GM21717 (cell line): ENCODE results near the gene PLAC1.

Source experiments
- ATAC-seq: cut with Tn5 transposase; IDR thresholded peaks from one replicate; pipeline ENCODE4 v1.9.1; 2021; ENCODE audit warnings: mild to moderate bottlenecking, moderate library complexity; ENCODE audit not compliant: unreplicated experiment

PLAC1 gene

DNA sequence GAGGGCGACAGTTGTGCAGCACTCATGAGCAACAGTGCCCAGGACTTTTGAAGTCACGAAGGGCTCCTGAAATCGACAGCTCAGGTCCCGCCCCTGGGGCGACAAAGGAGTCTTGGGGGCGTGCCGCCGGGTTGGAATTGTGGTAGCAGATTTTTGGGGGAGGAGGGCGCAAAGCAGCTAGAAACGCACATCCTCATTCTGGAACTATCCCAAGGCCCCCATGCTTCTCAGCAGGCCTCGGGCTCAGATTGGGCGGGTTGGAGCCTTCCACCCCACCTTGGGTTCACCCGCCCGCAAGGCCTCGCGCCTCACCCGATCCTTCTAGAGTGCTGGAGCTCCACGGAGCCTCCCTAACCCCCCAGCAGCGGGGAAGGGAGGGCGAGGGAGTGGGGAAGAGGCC, 112.8 kb downstream of the PLAC1 start:
- ATAC-seq = no peak

DNA sequence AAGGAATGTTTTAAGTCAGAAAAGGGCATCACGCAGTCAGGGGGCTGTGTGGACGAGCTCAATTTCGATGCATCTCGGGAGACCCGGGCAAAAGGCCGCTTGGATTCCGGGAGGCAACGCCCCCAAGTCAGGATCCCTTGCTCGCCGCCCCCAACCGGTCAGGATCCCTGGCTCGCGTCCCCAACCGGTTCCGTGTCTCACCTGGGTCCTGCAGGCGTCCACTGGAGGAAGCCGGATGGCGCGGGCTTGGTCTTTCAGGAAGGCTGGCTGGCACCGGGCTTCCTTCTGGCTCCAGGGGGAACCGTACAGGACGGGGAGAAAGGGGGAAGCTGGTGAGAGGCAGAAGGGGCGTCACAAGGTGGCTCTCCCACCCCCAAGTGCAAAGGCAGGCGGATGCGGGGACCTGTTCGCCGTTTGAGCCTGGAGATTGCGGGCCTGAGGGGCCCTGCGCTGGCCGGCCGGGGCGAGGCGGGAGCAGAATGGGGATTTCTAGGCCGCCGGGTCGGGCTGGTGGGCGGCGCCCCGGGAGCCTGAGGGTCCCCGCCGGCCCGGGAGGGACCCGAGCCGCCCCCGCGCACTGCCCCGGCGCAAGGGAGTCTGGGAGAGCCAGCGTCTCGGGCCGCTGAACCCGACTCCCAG, 113.6 kb downstream of the PLAC1 start:
- no peak for ATAC-seq

DNA sequence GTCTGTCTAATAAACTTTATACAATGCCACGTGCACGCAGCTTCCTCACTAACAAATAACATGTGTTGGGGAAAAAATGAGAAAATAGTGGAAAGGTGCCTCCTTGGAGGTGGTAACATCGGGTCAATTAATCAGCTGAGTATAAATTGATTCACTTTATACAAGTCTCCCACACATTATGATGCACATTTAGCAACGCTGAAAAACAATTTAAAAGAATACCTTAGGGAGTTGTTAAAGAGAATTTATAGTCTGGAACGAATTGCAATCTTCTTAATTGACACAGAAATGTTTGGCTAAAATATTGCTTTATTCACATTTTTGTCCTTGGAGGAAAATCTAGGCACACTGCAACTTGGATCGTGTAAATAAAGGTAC, 114.1 kb downstream of the PLAC1 start:
- ATAC-seq = no peak

DNA sequence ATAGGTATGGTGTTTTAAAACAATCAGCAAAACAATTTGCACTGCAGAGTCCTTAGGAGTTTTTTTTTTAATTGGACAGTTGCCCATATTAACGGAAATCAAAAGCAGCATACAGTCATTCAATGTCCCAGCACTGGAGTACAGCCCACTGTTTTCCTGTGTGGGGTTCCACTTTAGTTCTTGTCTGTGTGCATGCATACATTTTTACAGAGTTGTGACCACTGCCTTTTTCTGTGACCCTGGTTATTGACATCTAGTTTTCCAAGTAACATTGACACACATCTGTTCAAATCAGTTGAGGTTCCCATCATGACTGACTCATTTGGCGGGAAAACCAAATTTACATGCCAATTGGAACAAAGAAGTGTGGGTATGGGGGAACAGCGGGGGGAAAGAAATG, 115.0 kb downstream of the PLAC1 start:
- ATAC-seq = no peak

DNA sequence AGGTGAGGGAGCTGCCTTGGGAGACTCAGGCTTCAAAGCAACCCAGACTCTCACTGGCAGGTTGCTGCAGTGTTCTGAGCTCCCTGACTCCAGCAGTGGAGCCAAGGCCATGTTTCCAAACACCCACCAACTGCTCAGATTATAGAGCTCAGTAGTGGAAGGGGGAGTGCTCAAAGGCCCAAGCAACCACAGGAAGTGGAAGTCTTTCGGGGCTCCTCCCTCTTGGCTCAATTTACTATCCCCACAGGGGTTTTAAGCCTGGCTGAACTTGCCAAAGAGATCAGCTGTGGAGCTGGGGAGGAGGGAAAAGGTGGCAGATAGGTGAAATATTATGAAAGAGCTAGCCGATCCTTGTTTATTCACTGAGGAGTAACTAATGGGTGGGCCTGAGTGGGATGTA, 115.8 kb downstream of the PLAC1 start:
- ATAC-seq = no peak

DNA sequence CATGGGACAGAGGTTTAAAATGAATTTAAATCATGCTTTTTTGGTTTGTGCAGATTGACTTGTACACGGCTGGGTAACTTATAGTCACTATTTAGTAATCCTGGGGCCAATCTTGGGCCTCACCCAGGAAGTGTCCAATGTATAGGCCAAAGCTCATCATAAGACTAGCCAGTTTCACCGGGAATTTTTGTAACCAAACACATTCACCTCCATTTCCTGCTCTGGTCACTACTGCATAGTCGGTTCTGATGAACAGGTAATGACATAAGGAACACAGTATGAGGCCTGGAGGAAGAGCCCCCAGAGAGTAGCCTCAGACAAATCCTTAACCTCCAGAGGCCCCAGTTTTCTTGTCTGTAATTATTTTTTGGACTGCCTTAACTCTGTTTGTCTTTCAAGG, 116.4 kb downstream of the PLAC1 start:
- no peak for ATAC-seq

DNA sequence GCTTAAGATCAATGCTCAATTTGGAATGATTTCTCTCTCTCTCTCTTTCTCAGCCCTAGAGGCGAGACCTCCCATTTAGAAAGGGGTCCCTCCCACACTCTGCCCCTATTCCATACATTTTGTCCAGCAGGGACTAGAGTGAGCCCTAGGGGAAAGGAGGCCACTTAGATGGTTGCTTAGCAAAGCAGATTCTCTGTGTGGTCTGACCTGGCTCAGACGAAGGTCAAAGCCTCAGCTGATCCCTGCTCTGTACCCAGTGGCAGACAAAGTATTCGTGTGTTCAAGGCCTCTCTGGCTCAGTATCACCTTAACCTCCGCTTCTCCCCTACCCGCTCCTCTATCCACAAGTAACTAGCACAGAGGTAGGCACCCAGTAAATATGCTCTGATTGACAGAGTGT, 120.0 kb downstream of the PLAC1 start:
- no peak for ATAC-seq

DNA sequence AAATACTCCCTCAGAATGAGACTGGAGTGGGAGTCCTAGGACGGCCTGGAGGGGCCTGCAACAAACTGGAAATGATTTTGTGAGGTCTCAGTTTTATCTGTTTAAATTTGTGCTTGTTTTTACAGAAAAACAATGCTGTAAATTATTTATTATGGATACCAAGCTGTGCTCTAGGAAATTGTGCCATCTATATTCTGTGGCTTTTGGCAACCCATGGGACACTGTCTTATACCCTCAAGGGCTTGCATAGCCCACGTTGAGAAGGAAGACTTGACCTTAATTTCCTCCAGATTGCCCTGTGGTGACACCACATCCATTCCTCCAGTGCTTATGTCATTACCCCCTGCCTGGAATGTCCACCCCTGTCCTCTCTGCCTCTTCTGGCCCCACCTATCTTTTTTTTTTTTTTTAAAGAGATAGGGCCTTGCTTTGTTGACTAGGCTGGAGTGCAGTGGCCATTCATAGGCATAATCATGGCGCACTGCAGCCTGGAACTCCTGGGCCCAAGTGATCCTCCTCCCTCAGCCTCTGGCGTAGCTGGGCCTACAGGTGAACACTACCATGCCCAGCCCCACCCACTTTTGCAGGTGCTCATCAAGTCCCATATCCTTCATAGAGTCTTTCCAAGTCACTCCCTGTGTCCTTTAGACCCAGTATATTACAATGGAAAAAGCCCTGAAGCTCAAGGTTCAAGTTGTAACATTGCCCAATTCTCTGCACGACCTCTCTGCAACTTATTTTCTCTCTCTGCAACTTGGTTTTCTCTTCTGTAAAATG, 120.9 kb downstream of the PLAC1 start:
- ATAC-seq = no peak

DNA sequence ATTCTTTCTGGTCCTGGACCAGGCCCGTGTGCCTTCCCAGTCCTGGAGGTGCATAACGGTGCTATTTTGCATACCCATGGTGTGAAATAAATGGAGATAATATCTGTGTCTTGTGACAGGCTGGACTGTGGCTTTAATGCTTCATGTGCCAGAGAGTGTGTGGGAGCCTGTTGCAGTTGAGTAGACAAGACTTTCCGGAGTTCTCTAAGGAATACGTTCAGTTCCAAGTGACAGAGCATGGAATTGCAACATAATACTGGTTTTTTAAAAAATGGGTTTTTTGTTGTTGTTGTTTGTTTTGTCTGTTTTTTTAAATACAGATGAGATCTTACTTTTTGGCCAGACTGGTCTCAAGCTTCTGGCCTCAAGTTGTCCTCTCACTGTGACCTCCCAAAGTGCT, 124.3 kb downstream of the PLAC1 start:
- no peak for ATAC-seq

DNA sequence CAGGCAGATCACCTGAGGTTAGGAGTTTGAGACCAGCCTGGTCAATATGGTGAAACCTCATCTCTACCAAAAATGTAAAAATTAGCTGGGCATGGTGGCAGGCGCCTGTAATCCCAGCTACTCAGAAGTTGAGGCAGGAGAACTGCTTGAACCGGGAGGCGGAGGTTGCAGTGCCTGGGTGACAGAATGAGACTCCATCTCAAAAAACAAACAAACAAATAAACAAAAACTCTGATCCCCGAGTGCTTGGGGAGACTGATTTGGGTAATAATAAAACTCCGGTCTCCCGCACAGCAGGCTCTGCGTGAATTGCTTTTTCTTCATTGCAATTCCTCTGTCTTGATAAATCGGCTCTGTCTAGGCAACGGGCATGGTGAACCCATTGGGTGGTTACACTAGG, 124.9 kb downstream of the PLAC1 start:
- ATAC-seq = no peak

DNA sequence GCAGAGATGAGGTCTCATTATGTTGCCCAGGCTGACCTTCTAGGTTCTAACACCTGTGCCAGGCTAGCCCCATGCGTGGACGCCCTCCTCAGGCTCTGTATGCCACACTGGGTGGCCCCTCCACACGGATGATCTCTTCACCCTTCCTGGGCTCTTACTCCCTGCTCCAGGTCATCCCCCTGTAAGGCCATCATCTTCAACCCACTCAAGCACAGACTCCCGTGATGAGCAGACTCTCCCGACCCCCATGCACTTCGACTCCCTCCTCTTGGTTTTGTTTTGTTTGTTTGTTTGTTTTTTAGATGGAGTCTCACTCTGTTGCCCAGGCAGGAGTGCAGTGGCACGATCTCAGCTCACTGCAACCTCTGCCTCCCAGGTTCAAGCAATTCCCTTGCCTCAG, 127.4 kb downstream of the PLAC1 start:
- no peak for ATAC-seq

DNA sequence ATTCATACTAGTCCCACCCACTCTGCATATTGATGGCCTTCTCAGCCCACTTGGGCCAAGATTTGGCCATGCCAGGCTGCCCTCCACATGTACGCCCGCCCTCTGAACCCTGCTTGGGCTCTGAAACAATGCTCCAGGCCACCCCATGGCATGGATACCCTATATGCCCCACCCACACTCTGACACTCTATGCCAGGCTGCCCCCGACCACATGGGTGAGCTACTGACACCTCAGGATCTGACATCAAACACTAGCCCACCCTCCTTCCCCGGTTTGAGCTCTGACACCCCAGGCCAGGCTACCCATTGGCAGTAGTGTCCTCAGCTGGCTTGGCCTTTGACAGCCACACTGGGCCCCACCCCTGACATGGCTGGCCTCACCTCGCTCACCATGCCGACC, 128.8 kb downstream of the PLAC1 start:
- no peak for ATAC-seq

DNA sequence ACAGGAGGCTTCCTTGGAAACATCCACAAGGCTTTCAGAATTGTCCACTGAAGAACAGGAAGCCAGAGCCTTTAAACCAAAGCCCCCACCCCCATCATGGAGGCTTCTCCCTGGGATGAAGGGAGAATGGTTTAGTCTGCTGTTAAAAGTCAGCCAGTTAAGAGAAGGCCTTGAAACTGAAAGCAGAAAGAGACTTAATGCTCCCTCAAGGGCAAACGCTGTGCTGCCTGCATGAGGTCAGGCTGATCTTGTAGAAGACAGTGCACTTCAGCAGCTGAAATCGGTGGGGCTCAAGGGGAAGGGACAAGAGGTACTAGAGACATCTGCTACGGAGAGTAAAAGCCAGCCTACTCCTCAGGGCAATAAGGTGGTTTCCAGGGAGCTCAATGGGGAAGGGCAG, 129.3 kb downstream of the PLAC1 start:
- ATAC-seq = no peak

DNA sequence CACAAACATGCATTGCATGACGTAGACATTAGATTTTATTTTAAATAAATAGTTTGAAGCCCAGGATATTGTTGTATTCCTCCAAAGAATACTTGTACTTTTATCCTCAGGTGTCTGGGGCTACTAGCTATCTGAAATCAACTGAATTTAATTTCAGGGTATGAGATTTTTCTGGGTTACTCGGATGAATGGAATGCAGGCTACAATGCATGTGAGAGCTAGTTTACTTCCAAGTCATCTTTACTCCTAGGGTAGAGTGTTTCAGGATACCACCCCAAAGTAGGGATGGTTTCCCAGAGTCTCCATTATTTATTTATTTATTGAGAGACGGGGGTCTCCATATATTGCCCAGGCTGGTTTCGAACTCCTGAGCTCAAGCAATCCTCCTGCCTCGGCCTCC, 131.9 kb downstream of the PLAC1 start:
- ATAC-seq = no peak

DNA sequence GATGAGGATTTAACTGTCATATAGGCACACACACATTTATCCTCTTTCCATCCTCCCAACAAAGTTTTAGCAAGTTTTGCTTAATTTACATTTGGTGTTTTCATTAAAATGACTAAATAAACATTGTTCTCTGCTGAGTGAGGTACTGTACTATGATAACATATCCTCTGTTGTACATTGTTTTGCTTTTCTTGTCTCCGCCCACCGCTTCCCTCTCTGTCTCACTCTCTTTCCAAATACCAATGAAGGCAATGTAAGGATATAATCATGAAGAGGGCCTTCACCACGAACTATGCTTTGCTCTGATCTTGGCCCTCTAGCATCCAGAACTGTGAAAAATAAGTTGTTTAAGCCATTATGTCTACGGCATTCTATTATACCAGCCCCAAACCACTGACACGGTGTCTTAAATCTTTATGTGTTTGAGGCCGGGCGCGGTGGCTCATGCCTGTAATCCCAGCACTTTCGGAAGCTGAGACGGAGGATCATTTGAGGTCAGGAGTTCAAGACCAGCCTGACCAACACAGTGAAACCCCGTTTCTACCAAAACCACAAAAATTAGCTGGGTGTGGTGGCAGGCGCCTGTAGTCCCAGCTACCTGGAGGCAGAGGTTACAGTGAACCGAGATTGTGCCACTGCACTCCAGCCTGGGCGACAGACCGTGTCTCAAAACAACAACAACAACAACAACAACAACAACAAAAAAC, 133.0 kb downstream of the PLAC1 start:
- no peak for ATAC-seq

DNA sequence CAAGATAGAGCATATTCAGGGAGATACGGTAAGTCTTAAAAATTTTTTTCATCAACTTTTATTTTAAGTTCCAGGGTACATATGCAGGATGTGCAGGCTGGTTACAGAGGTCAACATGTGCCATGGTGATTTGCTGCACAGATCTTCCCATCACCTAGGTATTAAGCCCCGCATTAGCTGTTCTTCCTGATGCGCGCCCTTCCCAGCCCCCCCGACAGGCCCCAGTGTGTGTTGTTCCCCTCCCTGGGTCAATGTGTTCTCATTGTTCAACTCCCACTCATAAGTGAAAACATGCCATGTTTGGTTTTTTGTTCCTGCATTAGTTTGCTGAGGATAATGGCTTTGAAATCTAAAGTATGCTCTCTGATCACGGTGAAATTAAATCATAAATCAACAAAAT, 134.1 kb downstream of the PLAC1 start:
- no peak for ATAC-seq

DNA sequence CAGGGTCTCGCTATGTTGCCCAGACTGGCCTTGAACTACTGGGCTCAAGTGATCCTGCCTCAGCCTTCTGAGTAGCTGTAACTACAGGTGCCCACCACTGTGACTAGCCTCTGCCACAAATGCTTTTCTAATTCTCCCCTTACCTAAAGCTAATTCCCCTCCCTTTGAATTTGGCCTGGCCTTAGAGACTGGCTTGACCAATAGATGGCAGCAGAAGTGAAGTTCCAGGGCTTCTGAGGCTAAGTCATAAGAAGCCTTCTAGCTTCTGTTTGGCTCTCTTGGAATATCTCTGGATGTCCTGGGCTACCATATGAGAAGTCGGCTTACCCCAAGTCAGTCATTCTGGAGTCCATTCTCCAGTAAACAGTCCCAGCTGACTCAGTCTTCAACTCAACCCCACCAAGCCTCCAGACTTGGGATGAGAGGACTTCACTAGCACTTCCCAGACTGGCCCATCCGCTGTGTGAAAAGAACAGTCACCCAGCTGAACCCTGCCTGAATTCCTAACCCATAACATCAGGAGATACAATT, 137.3 kb downstream of the PLAC1 start:
- ATAC-seq = no peak
